Measurements from ENCODE around the gene EME2. TPM values are rescaled to one million over a fixed set of nuclear protein-coding genes. Genes with fewer than 3 reads are reported as not detected.
A peak's percentile ranks its signal among the peaks of the same experiment; 100 is the strongest.

EME2 gene
- total and polyA plus RNA-seq, 8 donors = 7.0 to 25.3 (median 9.3) TPM

DNA sequence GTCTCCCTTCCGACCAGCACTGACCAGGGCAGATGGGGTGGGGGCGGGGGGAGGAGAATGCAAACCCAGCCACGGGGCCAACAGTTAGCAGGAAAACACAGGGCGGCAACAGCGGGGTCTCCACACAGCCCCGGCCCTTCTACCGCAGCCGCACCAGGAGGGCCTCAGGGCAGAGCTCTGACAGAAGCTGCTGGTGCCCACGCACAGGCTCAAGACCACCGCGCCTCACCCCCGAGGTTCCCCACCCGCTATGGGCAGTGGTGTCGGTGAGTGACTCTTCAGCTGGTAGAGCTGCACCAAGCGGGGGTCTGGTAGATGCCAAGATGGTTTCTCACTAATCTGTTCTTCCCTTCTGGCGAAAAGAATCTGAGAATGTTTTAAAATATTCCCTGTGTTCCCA is 37.9 kb downstream of the EME2 start:
- no peak for ATAC-seq
- intact Hi-C loops (cut with DNase I) = no loop called here
- peaks cover 0 to 60% of the 10 kb centered on the region in 2 donors for H3K36me3 ChIP-seq

DNA sequence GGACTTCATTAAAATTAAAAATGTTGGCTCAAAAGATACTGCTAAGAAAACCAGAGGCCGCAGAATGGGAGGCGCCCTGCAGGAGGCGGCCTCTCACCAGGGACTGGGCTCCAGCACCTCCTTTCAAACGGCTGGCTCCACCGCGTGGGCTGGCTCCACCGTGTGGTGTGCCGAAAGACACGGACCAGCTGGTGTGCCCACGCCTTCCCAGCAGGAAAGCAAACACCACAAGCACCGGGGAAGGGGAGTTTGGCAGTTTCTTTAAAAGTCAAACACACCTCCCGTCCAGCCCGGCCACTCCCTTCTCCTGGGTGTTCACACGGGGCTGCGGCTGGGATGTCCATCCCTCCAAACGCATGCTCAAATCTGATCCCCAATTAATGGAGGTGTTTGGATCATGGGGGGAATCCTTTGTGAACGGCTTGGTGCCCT is 40.1 kb downstream of the EME2 start:
- peak; percentile 99 for ATAC-seq
- intact Hi-C loops (cut with DNase I) = no loop called here
- no peak overlapping the region for H3K4me3 ChIP-seq
- H3K27ac ChIP-seq = no peak overlapping the region
- peak; percentile 67 to 92 (median 87) for DNase-seq
- no peaks in the 10 kb centered on the region for H3K27me3 ChIP-seq
- no peaks in the 10 kb centered on the region for H3K9me3 ChIP-seq
- peaks cover 0 to 74% of the 10 kb centered on the region in 2 donors for H3K36me3 ChIP-seq
- H3K4me1 ChIP-seq = peaks cover 0 to 7% of the 10 kb centered on the region in 2 donors
- TF ChIP-seq, protein P1, sequence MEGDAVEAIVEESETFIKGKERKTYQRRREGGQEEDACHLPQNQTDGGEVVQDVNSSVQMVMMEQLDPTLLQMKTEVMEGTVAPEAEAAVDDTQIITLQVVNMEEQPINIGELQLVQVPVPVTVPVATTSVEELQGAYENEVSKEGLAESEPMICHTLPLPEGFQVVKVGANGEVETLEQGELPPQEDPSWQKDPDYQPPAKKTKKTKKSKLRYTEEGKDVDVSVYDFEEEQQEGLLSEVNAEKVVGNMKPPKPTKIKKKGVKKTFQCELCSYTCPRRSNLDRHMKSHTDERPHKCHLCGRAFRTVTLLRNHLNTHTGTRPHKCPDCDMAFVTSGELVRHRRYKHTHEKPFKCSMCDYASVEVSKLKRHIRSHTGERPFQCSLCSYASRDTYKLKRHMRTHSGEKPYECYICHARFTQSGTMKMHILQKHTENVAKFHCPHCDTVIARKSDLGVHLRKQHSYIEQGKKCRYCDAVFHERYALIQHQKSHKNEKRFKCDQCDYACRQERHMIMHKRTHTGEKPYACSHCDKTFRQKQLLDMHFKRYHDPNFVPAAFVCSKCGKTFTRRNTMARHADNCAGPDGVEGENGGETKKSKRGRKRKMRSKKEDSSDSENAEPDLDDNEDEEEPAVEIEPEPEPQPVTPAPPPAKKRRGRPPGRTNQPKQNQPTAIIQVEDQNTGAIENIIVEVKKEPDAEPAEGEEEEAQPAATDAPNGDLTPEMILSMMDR (IDR thresholded peaks at IDR 0.05) = peak; percentile 23 to 46

More for the DNA sequence above, 37.9 kb downstream of the EME2 start:
- H3K9me3 ChIP-seq = no peaks in the 10 kb centered on the region
- no peak overlapping the region for H3K4me3 ChIP-seq
- H3K4me1 ChIP-seq = peaks cover 0 to 7% of the 10 kb centered on the region in 2 donors
- no peak overlapping the region for H3K27ac ChIP-seq
- TF ChIP-seq, protein P1 (IDR thresholded peaks at IDR 0.05) = no peak
- no peaks in the 10 kb centered on the region for H3K27me3 ChIP-seq
- peak in 1 of 4 donors; percentile 33 for DNase-seq

DNA sequence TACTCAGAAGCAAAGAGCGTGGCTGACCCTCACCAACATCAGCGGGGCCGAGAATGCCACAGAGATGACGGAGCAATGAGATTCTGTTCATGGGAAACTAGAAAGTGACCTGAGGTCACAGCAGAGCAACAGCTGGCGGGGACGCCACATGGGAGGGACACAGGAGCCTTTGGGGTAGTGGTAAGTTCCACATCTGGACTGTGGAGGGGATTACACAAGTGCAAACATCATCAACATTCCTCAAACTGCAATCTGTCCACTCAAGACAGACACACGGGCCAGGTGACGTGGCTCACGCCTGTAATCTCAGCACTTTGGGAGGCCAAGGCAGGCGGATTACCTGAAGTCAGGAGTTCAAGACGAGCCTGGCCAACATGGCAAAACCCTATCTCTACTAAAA is 42.9 kb downstream of the EME2 start:
- DNase-seq (no peak), ATAC-seq (no peak)
- intact Hi-C loops (cut with DNase I) = no loop called here
- H3K4me1 ChIP-seq = peaks cover 0 to 7% of the 10 kb centered on the region in 2 donors
- peaks cover 0 to 73% of the 10 kb centered on the region in 2 donors for H3K36me3 ChIP-seq
- H3K27ac ChIP-seq = no peak overlapping the region
- no peaks in the 10 kb centered on the region for H3K9me3 ChIP-seq
- no peaks in the 10 kb centered on the region for H3K27me3 ChIP-seq
- TF ChIP-seq, protein P1 (IDR thresholded peaks at IDR 0.05) = no peak
- no peak overlapping the region for H3K4me3 ChIP-seq

DNA sequence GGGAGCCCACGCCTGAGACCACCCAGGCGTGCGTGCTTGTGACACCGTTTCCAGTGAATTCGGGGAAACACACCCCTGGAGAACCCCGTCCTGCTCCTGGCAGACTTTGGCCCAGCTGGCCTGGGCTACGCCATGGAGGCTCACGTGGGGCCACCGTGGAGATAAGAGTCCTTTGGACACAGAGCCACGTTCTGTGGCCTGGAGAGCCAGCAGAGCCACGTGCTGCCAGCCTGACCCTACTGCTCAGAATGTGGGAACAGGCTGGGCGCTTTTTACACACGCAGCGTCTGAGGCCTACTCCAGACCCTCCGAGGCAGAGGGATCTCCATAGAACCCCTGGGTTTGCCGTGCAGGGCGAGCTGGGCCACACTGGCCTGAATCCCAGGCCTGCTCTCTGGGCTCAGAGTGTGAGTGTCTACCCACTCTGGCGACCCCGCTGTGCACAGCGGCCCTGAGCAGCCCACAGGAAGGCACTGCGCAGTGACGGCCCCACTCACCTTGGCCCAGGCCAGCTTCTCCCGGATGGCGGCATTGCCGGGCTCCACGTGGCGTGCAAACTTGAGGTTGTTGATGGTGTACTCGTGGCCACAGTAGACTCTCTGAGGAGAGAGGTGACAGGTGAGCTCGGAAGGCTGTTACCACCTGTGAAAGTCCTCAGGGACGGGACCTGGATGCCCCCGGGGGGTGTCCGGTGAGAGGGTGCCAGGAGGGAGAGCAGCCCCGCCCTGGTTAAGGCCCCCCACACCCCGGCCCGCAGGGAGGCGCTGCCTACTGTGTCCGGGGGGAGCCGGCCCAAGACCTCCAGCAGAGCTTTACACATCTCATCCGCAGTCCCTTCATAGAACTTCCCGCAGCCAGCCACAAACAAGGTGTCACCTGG is 44.0 kb downstream of the EME2 start:
- H3K36me3 ChIP-seq = peaks cover 0 to 81% of the 10 kb centered on the region in 2 donors

DNA sequence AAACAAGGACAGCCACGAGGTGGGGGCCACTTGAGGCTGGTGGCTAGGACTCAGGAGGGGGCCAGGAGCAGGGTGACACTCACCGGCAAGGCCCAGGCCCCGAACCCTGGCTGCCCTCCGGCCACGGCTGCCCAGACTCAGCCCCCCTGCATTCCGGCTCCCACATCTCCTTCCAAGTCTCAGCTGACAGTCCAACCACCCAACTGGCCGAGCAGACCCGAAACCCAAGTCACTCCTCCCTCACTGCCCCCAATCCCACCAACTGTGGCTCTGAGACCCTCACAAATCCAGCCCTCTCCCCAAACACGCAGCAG is 44.6 kb downstream of the EME2 start:
- peaks cover 0 to 87% of the 10 kb centered on the region in 2 donors for H3K36me3 ChIP-seq
- no peak for DNase-seq
- no peak overlapping the region for H3K4me3 ChIP-seq
- peaks cover 0 to 7% of the 10 kb centered on the region in 2 donors for H3K4me1 ChIP-seq
- no peak overlapping the region for H3K27ac ChIP-seq
- H3K9me3 ChIP-seq = no peaks in the 10 kb centered on the region
- no peaks in the 10 kb centered on the region for H3K27me3 ChIP-seq
- no peak for ATAC-seq
- intact Hi-C loops (cut with DNase I) = no loop called here
- TF ChIP-seq, protein P1 (IDR thresholded peaks at IDR 0.05) = no peak

More for the DNA sequence above, 44.0 kb downstream of the EME2 start:
- no peak for ATAC-seq
- Histone ChIP-seq H3K4me3 (no peak overlapping the region), H3K27me3 (no peaks in the 10 kb centered on the region), H3K27ac (no peak overlapping the region), H3K4me1 (peaks cover 0 to 7% of the 10 kb centered on the region in 2 donors), H3K9me3 (no peaks in the 10 kb centered on the region)
- TF ChIP-seq, protein P1 (IDR thresholded peaks at IDR 0.05) = no peak
- no peak for DNase-seq
- intact Hi-C loops (cut with DNase I) = no loop called here

All from left lung (tissue), 10 donors.